ENCODE data around the gene BLOC1S5. TPM values are rescaled to one million over a fixed set of nuclear protein-coding genes. Genes with fewer than 3 reads are reported as not detected.

BLOC1S5 gene
- total and polyA plus RNA-seq, 2 of the 13 experiments (the other 11 are each of a cell fraction or from before 2014, with no cell fraction given): 10.5 to 41.5 TPM

DNA sequence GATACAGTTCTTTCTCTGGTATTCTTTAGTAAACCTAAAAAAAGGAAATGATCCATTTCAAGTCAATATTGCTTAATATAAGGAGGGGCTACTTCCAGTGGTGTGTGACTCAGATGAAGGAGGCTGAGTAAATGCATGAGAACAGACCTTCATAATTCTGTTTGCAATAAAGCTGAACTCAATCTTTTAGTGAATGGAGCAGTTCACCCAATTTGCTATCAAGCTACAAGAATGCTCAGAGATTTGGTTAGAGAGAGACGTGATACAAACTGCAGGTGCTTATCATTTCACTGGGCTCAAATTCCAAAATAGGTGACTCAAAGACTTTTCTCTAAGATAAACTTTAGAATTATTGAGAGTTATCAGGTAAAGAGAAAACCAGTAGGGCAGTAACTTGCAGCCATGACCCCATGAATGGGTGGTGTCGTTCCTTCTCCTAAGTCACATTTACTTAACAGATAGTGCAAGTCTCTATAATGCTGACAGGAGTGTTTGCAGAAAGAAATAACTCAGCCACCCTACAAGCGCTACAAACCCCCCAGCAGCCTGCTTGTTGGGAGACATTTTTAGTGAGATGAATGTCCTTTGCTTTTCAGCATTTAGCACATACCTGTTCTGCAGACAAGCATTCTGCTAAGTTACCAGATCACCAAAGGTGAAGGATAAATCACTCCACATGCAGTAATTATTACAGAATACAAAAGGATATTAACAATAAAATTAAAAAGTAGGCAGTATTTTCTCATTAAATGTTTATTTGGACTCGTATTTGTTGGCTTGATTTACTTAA is 16.4 kb upstream of the BLOC1S5 start (continued):
- TF ChIP-seq ZNF629 (CRISPR knock-in tag; conservative IDR thresholded peaks at IDR 0.05) (no peak), MAFK (conservative IDR thresholded peaks at IDR 0.05 in 1 of 2, IDR thresholded peaks at IDR 0.05 in 1 of 2; ENCODE audit: low read length in 2 of 2) (peak in 1 of 2 experiments; percentile 39; a peak in 1 of 4 replicates), SNAPC5 (CRISPR knock-in tag; IDR thresholded peaks at IDR 0.05; ENCODE audit: borderline replicate concordance) (no peak), ZNF136 (CRISPR knock-in tag; IDR thresholded peaks at IDR 0.05; ENCODE audit: low read depth) (no peak), ONECUT2 (CRISPR knock-in tag; IDR thresholded peaks at IDR 0.05) (no peak), PCBP2 (optimal IDR thresholded peaks at IDR 0.05; ENCODE audit: low read depth, low read length, poor library complexity, severe bottlenecking) (no peak), DMAP1 (CRISPR knock-in tag; IDR thresholded peaks at IDR 0.05) (no peak), ZNF343 (CRISPR knock-in tag; IDR thresholded peaks at IDR 0.05) (no peak), HDAC1 (CRISPR knock-in tag; IDR thresholded peaks at IDR 0.05) (0 out of 2 replicates have a peak, but pooled peaks have one; percentile 26), SAP130 (CRISPR knock-in tag; IDR thresholded peaks at IDR 0.05; ENCODE audit: low read depth) (peak; percentile 56), SOX13 (IDR thresholded peaks at IDR 0.05) (no peak), SOX13 (CRISPR knock-in tag; conservative IDR thresholded peaks at IDR 0.05 in 1 of 2, IDR thresholded peaks at IDR 0.05 in 1 of 2) (no peak; a peak in 1 of 4 replicates), HINFP (CRISPR knock-in tag; IDR thresholded peaks at IDR 0.05; ENCODE audit: low read depth) (no peak), ETV5 (CRISPR knock-in tag; IDR thresholded peaks at IDR 0.05; ENCODE audit: borderline replicate concordance) (peak; percentile 33; the same call in 1 of the 2 replicates), ZNF790 (CRISPR knock-in tag; IDR thresholded peaks at IDR 0.05; ENCODE audit: borderline replicate concordance) (no peak), SMC3 (IDR thresholded peaks at IDR 0.05; ENCODE audit: low read length) (no peak), ZMAT3 (CRISPR knock-in tag; conservative IDR thresholded peaks at IDR 0.05) (no peak), DNMT1 (CRISPR knock-in tag; IDR thresholded peaks at IDR 0.05) (no peak), CEBPG (CRISPR knock-in tag; IDR thresholded peaks at IDR 0.05) (peak; percentile 85), RELA (CRISPR knock-in tag; IDR thresholded peaks at IDR 0.05) (no peak)
- TF ChIP-seq, protein P1, sequence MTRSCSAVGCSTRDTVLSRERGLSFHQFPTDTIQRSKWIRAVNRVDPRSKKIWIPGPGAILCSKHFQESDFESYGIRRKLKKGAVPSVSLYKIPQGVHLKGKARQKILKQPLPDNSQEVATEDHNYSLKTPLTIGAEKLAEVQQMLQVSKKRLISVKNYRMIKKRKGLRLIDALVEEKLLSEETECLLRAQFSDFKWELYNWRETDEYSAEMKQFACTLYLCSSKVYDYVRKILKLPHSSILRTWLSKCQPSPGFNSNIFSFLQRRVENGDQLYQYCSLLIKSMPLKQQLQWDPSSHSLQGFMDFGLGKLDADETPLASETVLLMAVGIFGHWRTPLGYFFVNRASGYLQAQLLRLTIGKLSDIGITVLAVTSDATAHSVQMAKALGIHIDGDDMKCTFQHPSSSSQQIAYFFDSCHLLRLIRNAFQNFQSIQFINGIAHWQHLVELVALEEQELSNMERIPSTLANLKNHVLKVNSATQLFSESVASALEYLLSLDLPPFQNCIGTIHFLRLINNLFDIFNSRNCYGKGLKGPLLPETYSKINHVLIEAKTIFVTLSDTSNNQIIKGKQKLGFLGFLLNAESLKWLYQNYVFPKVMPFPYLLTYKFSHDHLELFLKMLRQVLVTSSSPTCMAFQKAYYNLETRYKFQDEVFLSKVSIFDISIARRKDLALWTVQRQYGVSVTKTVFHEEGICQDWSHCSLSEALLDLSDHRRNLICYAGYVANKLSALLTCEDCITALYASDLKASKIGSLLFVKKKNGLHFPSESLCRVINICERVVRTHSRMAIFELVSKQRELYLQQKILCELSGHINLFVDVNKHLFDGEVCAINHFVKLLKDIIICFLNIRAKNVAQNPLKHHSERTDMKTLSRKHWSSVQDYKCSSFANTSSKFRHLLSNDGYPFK (CRISPR knock-in tag; IDR thresholded peaks at IDR 0.05; ENCODE audit: borderline replicate concordance): no peak
- TF ChIP-seq, protein P2, sequence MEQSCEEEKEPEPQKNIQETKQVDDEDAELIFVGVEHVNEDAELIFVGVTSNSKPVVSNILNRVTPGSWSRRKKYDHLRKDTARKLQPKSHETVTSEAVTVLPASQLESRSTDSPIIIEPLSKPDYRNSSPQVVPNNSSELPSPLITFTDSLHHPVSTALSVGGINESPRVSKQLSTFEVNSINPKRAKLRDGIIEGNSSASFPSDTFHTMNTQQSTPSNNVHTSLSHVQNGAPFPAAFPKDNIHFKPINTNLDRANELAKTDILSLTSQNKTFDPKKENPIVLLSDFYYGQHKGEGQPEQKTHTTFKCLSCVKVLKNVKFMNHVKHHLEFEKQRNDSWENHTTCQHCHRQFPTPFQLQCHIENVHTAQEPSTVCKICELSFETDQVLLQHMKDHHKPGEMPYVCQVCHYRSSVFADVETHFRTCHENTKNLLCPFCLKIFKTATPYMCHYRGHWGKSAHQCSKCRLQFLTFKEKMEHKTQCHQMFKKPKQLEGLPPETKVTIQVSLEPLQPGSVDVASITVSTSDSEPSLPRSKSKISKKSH (CRISPR knock-in tag; IDR thresholded peaks at IDR 0.05; ENCODE audit: borderline replicate concordance): no peak
- TF ChIP-seq, protein P3, sequence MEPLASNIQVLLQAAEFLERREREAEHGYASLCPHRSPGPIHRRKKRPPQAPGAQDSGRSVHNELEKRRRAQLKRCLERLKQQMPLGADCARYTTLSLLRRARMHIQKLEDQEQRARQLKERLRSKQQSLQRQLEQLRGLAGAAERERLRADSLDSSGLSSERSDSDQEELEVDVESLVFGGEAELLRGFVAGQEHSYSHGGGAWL (CRISPR knock-in tag; IDR thresholded peaks at IDR 0.05): no peak
